Stimulated activated CD8-positive, alpha-beta memory T cell treated with anti-CD3 and anti-CD28 coated beads, Interleukin-12 subunit alpha, Interleukin-12 subunit beta, amount 100 ng/mL, for 1 hour (primary cell): ENCODE results near the gene RNF149.

Experiments
- DNase-seq: peaks from one replicate; pipeline ENCODE4 v3.0.0-alpha.2; 2020; ENCODE audit warnings: low read depth

RNF149 gene

DNA sequence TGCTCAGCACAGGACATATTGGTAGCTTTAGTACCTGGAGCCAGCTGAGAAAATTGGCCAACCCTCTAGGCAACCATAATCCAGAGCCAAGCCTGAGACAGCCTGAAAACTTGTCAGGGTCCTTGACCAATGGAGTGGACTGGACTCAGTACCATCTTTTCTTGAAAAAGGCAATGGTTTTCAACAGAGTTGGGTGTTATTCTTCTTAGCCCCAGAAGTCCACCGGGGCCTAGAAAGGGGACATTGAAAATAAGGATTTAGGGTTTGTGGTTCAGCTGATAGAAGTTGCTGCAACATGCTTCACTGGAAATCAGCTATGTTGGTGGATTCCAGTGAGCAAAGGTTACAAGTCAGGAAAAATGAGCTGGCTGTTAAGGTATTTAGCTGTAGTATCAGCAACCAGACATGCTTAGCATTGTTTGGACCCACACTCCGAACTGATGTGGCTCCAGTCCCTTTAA, 77.9 kb downstream of the RNF149 start:
- no peak for DNase-seq
